GM21381 (cell line): ENCODE data around the gene RBM26.

Experiments used
- ATAC-seq: cut with Tn5 transposase; IDR thresholded peaks from one replicate; pipeline ENCODE4 v1.9.1; 2021; ENCODE audit warnings: mild to moderate bottlenecking, moderate library complexity; ENCODE audit not compliant: unreplicated experiment

Gene RBM26, protein sequence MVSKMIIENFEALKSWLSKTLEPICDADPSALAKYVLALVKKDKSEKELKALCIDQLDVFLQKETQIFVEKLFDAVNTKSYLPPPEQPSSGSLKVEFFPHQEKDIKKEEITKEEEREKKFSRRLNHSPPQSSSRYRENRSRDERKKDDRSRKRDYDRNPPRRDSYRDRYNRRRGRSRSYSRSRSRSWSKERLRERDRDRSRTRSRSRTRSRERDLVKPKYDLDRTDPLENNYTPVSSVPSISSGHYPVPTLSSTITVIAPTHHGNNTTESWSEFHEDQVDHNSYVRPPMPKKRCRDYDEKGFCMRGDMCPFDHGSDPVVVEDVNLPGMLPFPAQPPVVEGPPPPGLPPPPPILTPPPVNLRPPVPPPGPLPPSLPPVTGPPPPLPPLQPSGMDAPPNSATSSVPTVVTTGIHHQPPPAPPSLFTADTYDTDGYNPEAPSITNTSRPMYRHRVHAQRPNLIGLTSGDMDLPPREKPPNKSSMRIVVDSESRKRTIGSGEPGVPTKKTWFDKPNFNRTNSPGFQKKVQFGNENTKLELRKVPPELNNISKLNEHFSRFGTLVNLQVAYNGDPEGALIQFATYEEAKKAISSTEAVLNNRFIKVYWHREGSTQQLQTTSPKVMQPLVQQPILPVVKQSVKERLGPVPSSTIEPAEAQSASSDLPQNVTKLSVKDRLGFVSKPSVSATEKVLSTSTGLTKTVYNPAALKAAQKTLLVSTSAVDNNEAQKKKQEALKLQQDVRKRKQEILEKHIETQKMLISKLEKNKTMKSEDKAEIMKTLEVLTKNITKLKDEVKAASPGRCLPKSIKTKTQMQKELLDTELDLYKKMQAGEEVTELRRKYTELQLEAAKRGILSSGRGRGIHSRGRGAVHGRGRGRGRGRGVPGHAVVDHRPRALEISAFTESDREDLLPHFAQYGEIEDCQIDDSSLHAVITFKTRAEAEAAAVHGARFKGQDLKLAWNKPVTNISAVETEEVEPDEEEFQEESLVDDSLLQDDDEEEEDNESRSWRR

DNA sequence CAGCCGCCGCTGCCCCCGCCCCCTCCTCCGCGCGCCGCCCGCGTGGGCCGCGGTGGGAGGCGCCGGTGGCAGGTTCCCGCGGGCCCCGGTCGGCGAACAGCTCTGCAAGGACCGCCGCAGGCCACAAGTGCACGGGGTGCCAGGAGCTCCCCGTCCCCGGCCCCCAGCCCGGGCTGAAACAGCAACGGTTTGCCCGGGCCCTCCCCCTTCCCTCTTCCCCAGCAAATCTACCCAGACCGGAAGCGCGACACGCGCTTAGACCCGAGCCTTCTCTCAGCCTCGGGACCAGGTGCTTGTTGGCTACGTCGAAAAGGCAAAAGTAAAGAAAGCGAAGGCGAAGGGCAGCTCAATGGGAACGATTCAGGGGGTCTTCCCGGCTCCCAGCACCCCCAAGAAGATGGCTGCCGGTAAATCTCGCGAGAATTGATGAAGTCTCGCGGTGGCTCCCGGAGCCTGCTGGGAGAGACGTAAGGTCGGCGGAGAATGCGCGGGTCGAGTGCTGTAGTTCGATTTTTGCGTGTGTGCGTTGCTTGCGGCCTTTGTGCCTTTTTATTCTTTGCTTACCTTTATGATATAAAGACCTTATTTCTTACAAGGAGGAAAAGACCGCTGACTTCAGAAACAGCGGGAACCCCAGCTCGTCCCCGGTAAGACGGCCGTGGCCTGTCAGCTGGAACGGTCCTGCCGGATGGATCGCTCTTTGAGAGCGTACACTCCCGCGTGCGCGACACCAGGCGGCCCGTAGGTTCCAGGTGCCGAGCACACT lies at the start of gene RBM26:
RBM26 (minus strand) TSS at position 425 of the 766 bp plus-strand sequence. CDS start 481 bp downstream, outside the sequence.
- ATAC-seq, result peak; percentile 74

DNA sequence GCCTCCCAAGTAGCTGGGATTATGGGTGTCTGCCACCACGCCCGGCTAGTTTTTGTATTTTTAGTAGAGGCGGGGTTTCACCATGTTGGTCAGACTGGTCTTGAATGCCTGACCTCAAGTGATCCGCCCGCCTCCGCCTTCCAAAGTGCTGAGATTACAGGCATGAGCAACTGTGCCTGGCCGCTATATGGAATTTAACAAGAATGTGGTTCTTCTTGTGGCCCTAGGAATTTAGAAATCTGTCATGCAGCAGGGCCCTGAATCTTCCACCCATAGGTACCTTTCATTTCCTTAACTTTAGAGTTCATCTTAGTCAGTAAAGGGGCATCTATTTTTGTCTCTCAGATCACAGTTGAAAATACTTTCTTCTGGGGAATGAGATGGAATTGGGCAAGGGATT lies 49.3 kb upstream of the RBM26 start:
- ATAC-seq, result no peak

GRCh38 chr13:79452239-79452913 lies 46.3 kb upstream of the RBM26 start:
- ATAC-seq, result no peak

DNA sequence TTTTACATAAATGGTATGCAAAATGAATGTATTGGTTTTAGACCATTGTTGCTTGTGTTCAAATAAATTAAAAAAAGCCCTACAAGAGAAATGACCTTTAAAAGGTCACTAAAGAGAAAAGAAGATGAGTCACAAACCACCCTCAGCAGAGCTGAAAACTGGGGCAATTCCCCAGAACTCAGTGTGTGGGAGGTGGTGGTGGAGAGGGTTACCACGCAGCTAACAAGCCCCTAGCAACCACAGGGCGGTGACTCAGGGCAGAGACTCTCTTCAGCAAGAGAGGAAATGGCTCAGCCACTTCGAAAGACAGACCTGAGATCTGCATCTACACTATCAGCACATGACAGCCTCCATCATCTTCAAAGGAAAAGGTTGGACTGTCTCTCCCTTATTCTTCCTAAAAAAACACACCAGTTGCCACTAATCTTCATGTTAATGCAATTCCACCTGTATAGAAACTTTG lies 45.5 kb upstream of the RBM26 start:
- ATAC-seq, result peak; percentile 99

DNA sequence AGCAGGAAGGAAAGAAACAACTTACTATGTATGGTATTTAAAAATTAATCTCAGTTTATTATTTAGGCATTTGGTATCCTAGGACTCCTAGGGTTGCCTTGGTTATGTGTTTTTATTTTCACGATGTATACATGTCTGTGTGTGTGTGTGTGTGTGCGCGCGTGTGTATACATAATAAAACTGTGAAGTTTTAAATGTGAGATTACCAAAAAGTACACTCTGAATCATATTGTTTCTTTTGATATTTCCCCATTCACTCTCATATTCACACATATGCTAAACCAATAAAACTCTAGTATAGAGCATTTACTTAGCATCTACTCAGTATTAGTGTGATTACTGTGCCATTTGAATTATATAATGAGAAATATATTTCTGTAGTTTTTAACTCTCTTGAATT lies 44.1 kb upstream of the RBM26 start:
- no peak for ATAC-seq

DNA sequence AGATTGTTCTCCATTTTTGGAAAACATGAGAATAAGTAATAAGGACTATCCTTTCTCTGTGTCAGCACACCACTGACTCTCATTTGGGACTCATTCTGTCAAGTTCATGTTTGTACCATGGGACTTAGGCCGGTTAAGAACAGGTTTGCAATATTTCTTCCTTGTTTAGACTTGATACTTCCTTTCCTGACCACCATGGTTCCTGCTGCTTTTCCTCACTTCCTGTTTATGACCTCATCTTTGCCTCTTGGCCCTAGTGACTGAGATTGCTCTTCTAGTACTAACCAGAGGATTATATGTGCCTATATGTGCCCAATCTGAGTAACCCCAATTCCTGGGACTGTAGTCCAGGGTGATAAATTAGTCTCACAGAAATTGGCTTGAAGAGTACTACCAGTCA lies 42.4 kb upstream of the RBM26 start:
- ATAC-seq, result no peak

- no peak for ATAC-seq
Measured at GRCh38 chr13:79447741-79448140, 41.7 kb upstream of the RBM26 start.

GRCh38 chr13:79447141-79447540 lies 41.1 kb upstream of the RBM26 start:
- ATAC-seq, result no peak

DNA sequence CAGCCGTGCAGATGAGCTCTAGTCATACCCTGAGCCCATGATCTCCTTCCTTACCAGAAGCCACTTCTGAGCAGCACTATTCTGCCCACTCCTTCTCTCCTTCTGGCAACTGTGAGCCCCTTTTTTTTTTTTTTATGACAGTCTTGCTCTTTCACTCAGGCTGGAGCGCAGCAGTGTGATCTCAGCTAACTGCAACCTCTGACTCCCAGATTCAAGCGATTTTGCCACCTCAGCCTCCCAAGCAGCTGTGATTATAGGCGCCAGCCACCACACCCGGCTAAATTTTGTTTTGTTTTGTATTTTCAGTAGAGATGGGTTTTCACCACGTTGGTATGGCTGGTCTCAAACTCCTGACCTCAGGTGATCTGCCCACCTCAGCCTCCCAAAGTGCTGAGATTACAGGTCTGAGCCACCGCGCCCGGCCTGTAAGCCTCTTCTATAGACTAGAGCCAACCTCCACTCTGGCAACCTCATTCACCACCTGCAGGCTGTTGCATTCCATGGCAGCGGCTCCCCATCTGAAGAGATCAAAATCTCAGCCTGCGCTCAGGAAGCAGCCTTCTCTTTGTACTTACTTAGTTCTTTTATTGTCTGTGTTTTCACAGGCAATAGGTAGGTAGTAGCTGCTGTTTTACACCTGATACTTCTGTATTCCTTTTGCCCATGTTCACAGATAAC lies 40.1 kb upstream of the RBM26 start:
- no peak for ATAC-seq

GRCh38 chr13:79442706-79443105 lies 36.7 kb upstream of the RBM26 start:
- ATAC-seq, result no peak

DNA sequence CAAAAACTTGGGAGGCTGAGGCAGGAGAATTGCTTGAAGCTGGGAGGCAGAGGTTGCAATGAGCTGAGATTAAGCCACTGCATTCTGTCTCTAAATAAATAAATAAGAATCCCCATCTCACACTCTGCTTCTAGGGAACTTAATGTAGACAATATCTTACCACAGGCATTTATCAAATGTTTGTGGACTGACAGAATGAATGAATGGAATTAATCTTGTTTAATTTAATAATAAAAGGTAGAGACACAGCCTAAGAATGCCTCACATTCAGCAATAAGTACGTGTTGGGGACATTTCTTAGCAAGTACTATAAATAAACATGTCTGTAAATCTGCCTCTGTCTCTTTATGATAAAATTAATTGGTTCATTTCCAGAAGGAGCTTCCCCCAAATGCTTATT lies 36.2 kb upstream of the RBM26 start:
- ATAC-seq, result no peak

- no peak for ATAC-seq
Measured at GRCh38 chr13:79440958-79441528, 35.0 kb upstream of the RBM26 start.

- ATAC-seq, result no peak
Measured at GRCh38 chr13:79439275-79439674, 33.2 kb upstream of the RBM26 start.

GRCh38 chr13:79435561-79435990 lies 29.5 kb upstream of the RBM26 start:
- ATAC-seq, result no peak

- ATAC-seq, result no peak
Measured at GRCh38 chr13:79434556-79434955, 28.5 kb upstream of the RBM26 start.

GRCh38 chr13:79432992-79433391 lies 26.9 kb upstream of the RBM26 start:
- ATAC-seq, result no peak

DNA sequence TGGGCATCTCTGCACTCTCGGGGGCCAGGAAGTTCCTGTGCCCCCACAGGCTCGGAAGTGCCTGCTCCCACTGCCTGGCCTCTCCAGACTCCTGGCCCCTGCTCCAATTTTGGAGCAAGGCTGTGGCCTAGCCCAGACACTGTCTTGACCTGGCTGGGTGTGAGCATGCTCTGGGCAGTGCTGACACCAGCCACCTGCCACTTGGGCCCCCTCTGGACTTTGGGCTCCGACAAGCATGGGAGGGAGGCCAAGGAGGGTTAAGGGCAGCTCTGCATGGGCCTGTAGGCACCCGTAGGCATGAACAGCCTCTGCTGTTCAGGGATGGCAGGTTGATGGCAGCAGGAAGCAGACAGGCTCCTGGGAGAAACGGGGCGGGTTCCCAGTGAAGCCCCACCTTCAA lies 26.0 kb upstream of the RBM26 start:
- no peak for ATAC-seq

DNA sequence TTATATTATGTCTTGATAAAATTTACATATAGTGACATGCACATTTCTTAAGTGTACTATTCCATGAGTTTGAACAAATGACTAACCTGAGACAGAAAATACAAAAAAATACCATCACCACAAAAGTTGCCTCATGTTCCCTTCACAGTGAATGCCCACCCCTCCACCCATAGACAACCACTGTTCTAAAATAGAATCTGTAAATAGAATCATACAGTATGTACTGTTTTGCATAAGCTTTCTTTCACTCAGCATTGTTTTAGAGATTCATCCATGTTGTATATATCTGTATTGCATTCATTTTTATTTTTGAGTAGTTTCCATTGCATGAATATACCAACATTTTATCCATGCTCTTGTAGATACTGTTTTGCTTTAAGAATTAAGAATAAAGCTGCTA lies 23.3 kb upstream of the RBM26 start:
- ATAC-seq, result no peak

GRCh38 chr13:79427883-79428282 lies 21.8 kb upstream of the RBM26 start:
- no peak for ATAC-seq
